Activated CD8-positive, alpha-beta memory T cell treated with anti-CD3 and anti-CD28 coated beads, Interleukin-2, amount 10 ng/mL, durations not matched to agents 7 days and 5 days (primary cell): ENCODE results near the gene TTC39C. TPM values are rescaled to one million over a fixed set of nuclear protein-coding genes. Genes with fewer than 3 reads are reported as not detected.

Source experiments
- ATAC-seq: fragments of 150-1000 bp; cut with Tn5 transposase; one replicate; pipeline ENCODE4 v1.10.0; 2021; ENCODE audit warnings: moderate library complexity
- CTCF ChIA-PET: fragments of 350-600 bp; sonication (Branson Sonifier 250); formaldehyde crosslinking; loops from one replicate; lab custom pipeline; 2021; ENCODE audit warnings: antibody characterized with exemption; lab: Charles Lee
- DNase-seq: peaks from one replicate; pipeline ENCODE4 v3.0.0-alpha.2; 2020
- H3K27ac Mint-ChIP-seq: one replicate; pipeline ENCODE4 v1.8.0; 2021; ENCODE audit warnings: mild to moderate bottlenecking, mixed read lengths
- H3K27me3 Mint-ChIP-seq: one replicate; pipeline ENCODE4 v1.8.0; 2021; ENCODE audit warnings: mixed read lengths
- H3K36me3 Mint-ChIP-seq: one replicate; pipeline ENCODE4 v1.8.0; 2021; ENCODE audit warnings: mild to moderate bottlenecking, mixed read lengths
- H3K4me1 Mint-ChIP-seq: one replicate; pipeline ENCODE4 v1.8.0; 2021; ENCODE audit warnings: mixed read lengths
- H3K4me3 Mint-ChIP-seq: one replicate; pipeline ENCODE4 v1.8.0; 2021; ENCODE audit warnings: mild to moderate bottlenecking, moderate library complexity, mixed read lengths
- H3K9me3 Mint-ChIP-seq: one replicate; pipeline ENCODE4 v1.8.0; 2022; ENCODE audit warnings: low read depth, mixed read lengths
- total RNA-seq, 2 experiments: library from RNA; stranded (reverse); gene quantifications; one replicate each; pipeline ENCODE4 v1.2.3, GENCODE V29; 2021

TTC39C gene
- total RNA-seq, 2 experiments from 2014 or later: 59.0 to 69.7 TPM

DNA sequence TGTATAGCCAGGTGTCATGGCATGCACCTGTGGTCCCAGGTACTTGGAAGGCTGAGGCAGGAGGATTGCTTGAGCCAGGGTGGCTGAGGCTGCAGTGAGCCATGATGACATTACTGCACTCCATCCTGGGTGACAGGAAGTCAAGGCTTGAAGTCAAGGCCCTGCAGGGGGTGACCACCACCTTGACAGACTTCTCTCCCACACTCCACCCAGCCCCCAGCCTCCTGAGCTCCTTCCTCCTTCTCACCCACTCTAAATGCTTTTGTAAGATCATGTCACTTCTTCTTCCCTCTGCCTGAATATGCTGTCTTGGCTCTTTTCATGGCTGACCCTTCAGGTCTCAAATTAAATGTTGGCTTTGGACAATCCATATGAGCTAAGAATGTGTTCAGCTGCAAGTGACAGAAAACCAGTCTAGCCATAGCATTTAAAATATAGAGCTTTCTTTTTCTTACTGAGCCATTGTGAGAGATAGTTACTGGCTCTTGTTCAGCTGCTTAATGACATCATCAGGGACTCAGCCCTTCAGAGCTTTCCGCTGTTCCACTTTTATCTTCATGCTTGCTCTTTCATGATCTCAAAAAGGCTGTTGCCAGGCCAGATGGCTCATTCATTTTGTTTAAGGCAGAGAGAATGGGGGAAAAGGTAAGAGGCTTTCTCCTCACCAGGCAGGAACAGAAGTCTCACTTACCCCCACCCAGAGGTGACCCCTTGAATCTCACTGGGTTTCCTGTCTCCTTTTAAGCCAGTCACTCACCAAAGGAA lies 36.7 kb upstream of the TTC39C start:
- ATAC-seq: no peak
- H3K27ac Mint-ChIP-seq: no peak overlapping the region
- no peak for DNase-seq
- H3K4me1 Mint-ChIP-seq: peaks cover 24% of the 10 kb centered on the region
- H3K36me3 Mint-ChIP-seq: peaks cover 26% of the 10 kb centered on the region
- H3K27me3 Mint-ChIP-seq: peaks cover 7% of the 10 kb centered on the region
- H3K9me3 Mint-ChIP-seq: peaks cover 10% of the 10 kb centered on the region
- no peak overlapping the region for H3K4me3 Mint-ChIP-seq
- CTCF ChIA-PET: interaction anchor here (1.6 to 1.7 kb wide), 3 partner anchors 8 to 26 kb away, joined by 3 to 6 read pairs (median 4); no protein-coding TSS in a partner anchor

DNA sequence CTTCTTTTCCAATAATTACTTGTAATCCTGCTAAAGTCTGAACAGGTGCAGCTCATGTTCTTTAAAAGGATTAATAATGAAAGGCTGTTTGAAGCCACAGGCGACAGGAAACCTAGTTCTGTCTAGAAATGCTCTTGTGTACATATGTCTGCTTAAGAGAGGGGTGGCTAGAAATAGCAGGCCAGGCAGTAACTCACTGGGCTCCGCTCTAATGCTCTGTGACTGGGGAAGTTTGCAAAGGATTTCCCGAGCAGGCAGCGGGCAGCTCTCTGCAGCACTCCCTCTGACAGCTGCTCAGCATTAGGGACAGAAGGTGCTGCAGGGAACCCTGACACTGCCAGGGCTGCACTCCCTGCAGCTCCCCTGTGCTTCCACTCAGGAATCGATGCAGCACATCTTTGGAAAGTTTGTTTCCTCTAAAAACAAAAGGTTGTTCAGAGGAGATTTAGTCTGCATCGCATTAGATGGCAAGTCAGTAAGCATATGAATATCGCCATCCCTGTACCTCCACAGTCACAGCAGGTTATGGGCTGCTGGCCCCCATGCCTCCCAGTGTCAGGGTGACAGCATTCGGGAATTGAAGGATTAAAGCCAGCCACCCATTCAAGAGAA lies 33.1 kb upstream of the TTC39C start:
- H3K4me3 Mint-ChIP-seq: no peak overlapping the region
- CTCF ChIA-PET: no interaction called here
- peaks cover 15% of the 10 kb centered on the region for H3K36me3 Mint-ChIP-seq
- peaks cover 29% of the 10 kb centered on the region for H3K4me1 Mint-ChIP-seq
- peaks cover 7% of the 10 kb centered on the region for H3K9me3 Mint-ChIP-seq
- peaks cover under 1% of the 10 kb centered on the region for H3K27me3 Mint-ChIP-seq
- DNase-seq (no peak), ATAC-seq (no peak)
- no peak overlapping the region for H3K27ac Mint-ChIP-seq

DNA sequence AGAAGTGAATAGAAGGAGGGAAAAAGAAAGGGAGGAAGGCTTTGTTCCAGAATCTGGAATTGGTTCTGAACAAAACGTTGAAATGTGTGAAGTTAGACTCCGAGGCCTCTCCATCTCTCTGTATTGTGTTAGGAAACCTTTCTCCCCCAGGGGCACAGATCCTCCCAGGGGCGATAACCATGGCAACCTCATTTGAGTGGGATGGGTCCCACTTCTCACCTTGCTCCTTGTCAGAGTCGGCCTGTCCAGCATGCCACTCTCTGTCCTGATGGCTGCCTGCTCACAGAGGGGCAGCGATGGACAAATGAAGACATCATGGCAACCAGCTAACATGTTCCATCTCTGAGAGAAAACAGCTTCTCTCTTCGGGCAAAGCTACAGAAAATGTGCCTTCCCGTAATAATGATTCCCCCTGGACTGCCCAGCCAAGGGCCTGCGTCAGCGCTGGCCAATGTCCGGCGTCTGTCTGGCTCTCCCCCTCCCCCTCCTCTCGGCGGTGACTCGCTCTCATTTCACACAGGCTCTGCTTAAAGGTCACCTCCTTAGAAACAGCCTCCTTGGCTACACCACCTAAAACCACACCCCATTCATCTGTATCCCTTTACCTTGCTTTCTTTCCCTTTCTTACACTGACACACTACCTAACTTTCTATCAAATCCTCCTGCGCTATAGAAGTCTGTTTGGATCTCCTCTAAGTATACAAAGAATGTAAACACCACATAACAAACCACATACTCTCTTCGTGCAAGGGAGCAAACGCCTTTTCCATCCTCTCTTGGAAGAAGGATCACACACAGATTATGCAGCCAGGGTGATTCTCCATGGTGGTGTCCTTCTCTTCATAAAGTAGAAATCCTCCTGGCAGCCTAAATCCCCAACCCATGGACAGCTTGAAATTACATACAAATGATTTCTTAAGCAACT lies 32.1 kb upstream of the TTC39C start:
- Mint-ChIP-seq H3K9me3 (peaks cover 8% of the 10 kb centered on the region), H3K4me3 (no peak overlapping the region), H3K27me3 (no peaks in the 10 kb centered on the region), H3K27ac (no peak overlapping the region), H3K36me3 (peaks cover 12% of the 10 kb centered on the region), H3K4me1 (peaks cover 35% of the 10 kb centered on the region)
- ATAC-seq: no peak
- CTCF ChIA-PET: no interaction called here
- DNase-seq: no peak

DNA sequence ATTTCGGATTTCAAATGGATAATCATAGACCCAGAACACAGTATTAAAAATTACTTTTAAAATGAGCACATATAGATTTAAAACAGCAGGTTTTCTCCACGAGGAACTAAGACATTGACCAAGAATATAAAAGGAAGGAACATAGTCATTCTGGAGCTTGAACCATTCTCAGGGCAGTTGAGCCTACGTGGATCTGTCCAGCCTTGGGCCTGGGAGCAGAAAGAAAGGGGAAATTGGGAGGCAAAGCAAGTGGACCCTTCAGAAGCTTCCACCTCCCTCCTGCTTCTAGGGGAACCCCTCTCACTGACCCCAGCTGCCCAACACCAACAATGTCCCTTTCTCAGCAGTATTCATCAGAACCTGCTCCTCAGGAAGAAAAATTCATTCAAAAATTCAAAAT lies 31.4 kb upstream of the TTC39C start:
- Mint-ChIP-seq H3K27ac (no peak overlapping the region), H3K27me3 (no peaks in the 10 kb centered on the region), H3K4me1 (peaks cover 30% of the 10 kb centered on the region), H3K9me3 (peaks cover 7% of the 10 kb centered on the region), H3K4me3 (no peak overlapping the region), H3K36me3 (peaks cover 13% of the 10 kb centered on the region)
- no peak for DNase-seq
- CTCF ChIA-PET: interaction anchor here (0.8 kb wide), 1 partner anchor 93 kb away, joined by 3 read pairs; no protein-coding TSS in a partner anchor
- ATAC-seq: no peak

DNA sequence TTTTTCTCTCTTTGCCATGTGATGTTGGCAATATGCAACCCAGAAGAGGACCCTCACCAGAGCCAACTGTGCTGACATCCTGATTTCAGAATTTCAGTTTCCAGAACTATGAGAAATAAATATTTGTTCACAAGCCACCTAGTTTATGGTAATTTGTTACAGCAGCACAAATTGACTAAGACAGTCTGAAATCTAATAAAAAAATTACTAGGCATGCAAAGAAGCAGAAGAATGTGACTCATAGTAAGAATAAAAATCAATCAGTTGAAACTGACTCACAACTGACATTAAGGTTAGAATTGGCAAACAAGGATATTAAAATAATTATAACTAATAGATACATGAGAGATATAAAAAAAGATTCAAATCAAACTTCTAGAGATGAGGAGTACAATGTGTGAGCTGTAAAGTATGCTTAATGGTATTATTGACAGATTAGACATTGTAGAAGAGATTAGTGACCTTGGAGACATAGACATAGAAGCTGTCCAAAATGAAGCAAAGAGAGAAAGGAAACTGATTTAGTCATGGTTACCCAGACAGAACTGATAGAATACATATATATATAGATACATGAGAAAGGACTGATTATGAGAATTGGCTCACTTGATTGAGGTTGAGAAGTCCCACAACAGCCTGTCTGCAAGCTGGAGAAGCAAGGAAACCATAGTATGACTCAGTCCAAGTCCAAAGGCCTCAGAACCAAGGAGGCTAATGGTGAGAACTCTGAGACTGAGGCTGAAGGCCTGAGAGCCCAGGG lies 27.8 kb upstream of the TTC39C start:
- Mint-ChIP-seq H3K27ac (no peak overlapping the region), H3K4me1 (peaks cover 41% of the 10 kb centered on the region), H3K9me3 (peaks cover 7% of the 10 kb centered on the region), H3K36me3 (peaks cover 17% of the 10 kb centered on the region), H3K27me3 (no peaks in the 10 kb centered on the region), H3K4me3 (no peak overlapping the region)
- CTCF ChIA-PET: interaction anchor here (1.2 kb wide), 1 partner anchor 9 kb away, joined by 4 read pairs; no protein-coding TSS in a partner anchor
- DNase-seq (no peak), ATAC-seq (peak; percentile 65)

DNA sequence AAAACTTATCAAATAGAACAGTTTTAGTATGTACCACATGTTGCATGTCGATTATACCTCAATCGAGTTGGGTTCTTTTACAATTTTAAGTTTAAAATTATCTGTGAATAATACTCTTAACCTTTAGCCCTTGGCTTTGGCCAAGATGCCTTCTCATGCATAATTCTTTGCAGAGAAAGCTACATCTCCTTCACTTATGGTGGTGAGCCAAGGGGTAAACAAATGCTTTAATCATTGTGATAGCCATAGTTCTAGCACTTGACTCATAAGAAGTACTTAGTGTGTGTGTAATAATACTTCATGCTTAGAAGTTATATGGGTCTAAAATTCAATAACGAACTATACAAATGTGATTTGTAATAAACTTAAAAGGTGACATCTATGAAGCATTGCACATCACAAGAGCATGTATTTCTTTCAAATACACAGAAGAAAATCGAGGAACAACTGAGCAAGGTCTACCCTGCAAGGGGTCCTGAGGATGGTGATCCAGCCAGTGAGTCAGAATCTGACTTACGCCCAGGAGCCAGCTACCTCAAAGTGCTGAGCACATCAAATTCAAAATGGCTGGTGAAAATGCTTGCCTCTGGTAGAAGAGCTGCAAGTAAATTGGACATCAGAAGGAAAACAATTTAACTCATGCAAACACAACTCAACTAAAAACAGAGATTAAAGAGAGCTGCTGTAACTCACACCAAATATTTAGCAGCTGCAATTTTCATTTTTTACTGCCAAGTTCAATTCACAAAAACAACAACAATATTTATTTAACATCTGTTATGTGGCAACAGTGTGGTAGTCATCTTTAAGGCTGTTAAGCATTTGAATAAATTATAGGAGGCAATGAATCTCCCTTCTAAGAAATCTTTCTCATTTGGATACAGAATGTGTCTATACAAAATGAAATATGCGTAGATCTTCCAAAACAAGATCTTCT lies 23.8 kb upstream of the TTC39C start:
- DNase-seq (no peak), ATAC-seq (no peak)
- H3K27ac Mint-ChIP-seq: no peak overlapping the region
- peaks cover 16% of the 10 kb centered on the region for H3K36me3 Mint-ChIP-seq
- H3K9me3 Mint-ChIP-seq: peaks cover 7% of the 10 kb centered on the region
- H3K27me3 Mint-ChIP-seq: no peaks in the 10 kb centered on the region
- peaks cover 66% of the 10 kb centered on the region for H3K4me1 Mint-ChIP-seq
- CTCF ChIA-PET: interaction anchor here (1.0 to 1.3 kb wide), 3 partner anchors 19 to 50 kb away, joined by 3 to 4 read pairs (median 3); no protein-coding TSS in a partner anchor
- no peak overlapping the region for H3K4me3 Mint-ChIP-seq

DNA sequence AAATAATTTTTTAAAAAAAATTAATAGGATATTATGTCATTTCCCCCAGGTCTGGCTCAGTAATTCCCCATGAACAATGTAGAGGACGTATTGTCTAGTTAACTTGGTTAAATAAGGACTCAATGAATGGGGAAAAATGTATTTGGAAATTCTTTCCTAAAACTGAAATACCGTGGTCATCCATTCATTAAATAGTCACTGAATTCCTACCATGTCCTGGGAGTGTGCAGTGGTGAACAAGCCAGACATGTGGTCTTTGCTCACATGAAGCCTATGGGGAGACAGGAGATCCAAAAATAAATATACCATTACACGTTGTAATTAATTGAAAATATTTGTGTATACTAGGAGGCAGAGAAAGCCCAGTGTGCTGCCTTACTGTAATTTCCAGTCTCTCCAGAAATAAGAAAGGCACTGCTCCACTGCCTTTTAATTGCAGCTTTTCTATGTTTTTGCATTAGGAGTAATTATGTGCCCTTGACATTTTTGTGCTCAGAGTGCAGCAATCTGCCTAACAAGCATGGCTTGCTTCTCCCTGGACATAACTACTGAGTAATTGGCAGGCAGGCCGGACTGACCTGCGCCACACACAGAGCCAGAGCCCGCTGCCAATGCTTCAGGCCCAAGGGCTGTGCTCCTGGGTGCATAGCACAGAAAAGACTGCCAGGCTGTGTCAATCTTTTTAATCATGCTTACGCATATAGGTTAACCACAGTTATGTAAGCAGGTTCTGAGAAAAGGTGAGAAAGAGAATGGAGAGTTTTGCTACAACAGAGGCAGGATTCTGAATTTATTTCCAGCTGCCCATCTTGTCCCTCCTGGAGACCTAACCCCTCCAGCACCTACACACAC lies 22.2 kb upstream of the TTC39C start:
- CTCF ChIA-PET: interaction anchor here (0.8 to 1.8 kb wide), 9 partner anchors 8 to 84 kb away, joined by 3 to 5 read pairs (median 3); no protein-coding TSS in a partner anchor
- H3K9me3 Mint-ChIP-seq: peaks cover 4% of the 10 kb centered on the region
- peak; percentile 97 for ATAC-seq
- DNase-seq: peak; percentile 66
- H3K27me3 Mint-ChIP-seq: no peaks in the 10 kb centered on the region
- H3K4me3 Mint-ChIP-seq: peak overlapping the region; percentile 45
- H3K4me1 Mint-ChIP-seq: peaks cover 54% of the 10 kb centered on the region
- peak overlapping the region; percentile 85 for H3K27ac Mint-ChIP-seq
- peaks cover 9% of the 10 kb centered on the region for H3K36me3 Mint-ChIP-seq

DNA sequence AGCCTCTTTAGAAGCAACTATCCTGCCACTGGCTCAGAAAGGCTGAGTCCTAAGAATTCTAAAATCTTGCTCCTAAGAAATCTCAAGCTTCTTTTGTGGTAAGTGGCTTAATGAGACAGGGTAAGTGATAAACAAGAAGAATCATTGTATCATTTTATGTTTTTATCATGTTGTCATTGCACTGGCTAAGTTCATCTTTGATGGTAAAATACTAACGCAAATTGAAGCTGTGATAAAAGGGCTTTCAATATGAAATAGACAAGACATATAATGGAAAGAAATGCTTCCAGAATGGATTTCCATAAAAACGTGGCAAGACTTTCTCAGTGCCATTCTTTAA lies 21.6 kb upstream of the TTC39C start:
- CTCF ChIA-PET: interaction anchor here (0.7 to 1.8 kb wide), 9 partner anchors 8 to 83 kb away, joined by 3 to 5 read pairs (median 3); no protein-coding TSS in a partner anchor
- peaks cover 2% of the 10 kb centered on the region for H3K9me3 Mint-ChIP-seq
- peaks cover 50% of the 10 kb centered on the region for H3K4me1 Mint-ChIP-seq
- ATAC-seq (no peak), DNase-seq (no peak)
- peaks cover 5% of the 10 kb centered on the region for H3K36me3 Mint-ChIP-seq
- H3K27ac Mint-ChIP-seq: peak overlapping the region; percentile 85
- H3K27me3 Mint-ChIP-seq: no peaks in the 10 kb centered on the region
- peak overlapping the region; percentile 45 for H3K4me3 Mint-ChIP-seq

DNA sequence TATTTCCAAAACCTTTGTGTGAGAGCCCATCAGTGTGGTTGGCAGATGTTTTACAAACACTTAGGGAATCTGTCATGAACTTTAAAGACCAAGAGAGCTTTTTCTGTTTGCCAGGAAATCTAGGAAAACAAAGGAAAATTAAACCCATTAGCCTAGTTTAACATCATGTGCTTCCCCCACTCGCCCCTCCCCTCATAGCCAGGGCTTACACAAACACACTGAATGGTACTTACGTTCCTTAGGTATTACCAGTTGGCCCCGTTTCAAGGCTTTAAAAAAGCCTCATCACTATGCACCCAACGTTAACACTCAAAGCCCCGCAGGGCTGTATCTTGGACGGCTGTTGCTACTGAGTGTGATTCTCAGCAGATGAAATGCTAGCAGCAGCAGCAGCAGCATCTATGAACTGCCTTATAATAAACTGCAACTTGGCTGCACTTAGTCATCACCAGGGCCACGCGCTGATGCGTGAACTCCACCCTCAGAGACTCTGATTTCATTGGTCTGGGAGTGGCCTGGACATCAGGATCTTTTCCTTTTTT lies 20.1 kb upstream of the TTC39C start:
- Mint-ChIP-seq H3K4me3 (peak overlapping the region; percentile 57), H3K9me3 (no peaks in the 10 kb centered on the region), H3K27ac (peak overlapping the region; percentile 68), H3K27me3 (no peaks in the 10 kb centered on the region), H3K4me1 (peaks cover 56% of the 10 kb centered on the region), H3K36me3 (peaks cover 5% of the 10 kb centered on the region)
- no peak for DNase-seq
- no peak for ATAC-seq
- CTCF ChIA-PET: interaction anchor here (0.7 to 1.0 kb wide), 3 partner anchors 21 to 61 kb away, joined by 3 read pairs; no protein-coding TSS in a partner anchor

DNA sequence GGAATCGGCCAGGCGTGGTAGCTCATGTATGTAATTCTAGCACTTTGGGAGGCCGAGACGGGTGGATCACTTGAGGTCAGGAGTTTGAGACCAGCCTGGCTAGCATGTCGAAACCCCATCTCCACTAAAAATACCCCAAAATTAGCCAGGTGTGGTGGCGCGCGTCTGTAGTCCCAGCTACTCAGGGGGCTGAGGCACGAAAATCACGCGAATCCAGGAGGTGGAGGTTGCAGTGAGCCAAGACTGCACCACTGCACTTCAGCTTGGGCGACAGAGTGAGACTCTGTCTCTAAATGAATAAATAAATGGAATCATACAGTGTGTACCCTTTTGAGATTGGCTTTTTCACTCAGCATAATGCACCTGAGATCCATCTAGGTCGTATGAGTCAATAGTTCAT lies 19.4 kb upstream of the TTC39C start:
- Mint-ChIP-seq H3K27me3 (no peaks in the 10 kb centered on the region), H3K9me3 (no peaks in the 10 kb centered on the region), H3K27ac (no peak overlapping the region), H3K36me3 (peaks cover 5% of the 10 kb centered on the region), H3K4me3 (no peak overlapping the region), H3K4me1 (peaks cover 57% of the 10 kb centered on the region)
- ATAC-seq (no peak), DNase-seq (no peak)
- CTCF ChIA-PET: interaction anchor here (1.0 kb wide), 1 partner anchor 20 kb away, joined by 3 read pairs; no protein-coding TSS in a partner anchor

DNA sequence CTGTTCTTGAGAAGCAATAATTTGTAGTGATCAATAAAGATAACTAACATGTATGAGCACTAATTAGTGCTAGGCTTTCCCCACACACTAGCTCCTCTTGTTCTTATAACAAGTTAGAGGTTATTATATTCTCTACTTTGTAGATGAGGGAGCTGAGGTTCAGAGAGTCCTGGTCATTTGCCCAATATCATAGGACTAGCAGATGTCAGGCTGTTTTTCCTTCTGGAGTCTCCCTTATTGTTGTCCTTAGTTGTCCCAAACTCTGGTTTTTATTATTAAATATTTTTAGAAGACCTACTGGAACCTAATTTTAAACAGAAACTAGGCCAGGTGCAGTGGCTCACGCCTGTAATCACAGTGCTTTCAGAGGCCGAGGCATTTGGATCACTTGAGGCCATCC lies 16.5 kb upstream of the TTC39C start:
- no peak for DNase-seq
- Mint-ChIP-seq H3K9me3 (no peaks in the 10 kb centered on the region), H3K36me3 (peaks cover 6% of the 10 kb centered on the region), H3K27me3 (no peaks in the 10 kb centered on the region), H3K4me1 (peaks cover 62% of the 10 kb centered on the region), H3K27ac (no peak overlapping the region), H3K4me3 (no peak overlapping the region)
- ATAC-seq: no peak
- CTCF ChIA-PET: interaction anchor here (0.7 to 1.8 kb wide), 6 partner anchors 13 to 372 kb away, joined by 3 to 5 read pairs (median 3); no protein-coding TSS in a partner anchor
